ENCODE results near the gene LRP6. TPM values are rescaled to one million over a fixed set of nuclear protein-coding genes. Genes with fewer than 3 reads are reported as not detected.

LRP6 gene
- total RNA-seq (2014; rRNA removed; shearing (Covaris generic)) (61.7 and 73.8 TPM in 2 replicates), polyA plus RNA-seq (2016; fragmentation: Nextera tagmentation; extraction: Ambion mirVana) (26.8 and 29.1 TPM in 2 replicates)
- long read RNA-seq, partial matches to known transcripts, result 5 of 5 reads
- long read RNA-seq, other reads (novel, unspliced or antisense), result 0 of 5 reads

DNA sequence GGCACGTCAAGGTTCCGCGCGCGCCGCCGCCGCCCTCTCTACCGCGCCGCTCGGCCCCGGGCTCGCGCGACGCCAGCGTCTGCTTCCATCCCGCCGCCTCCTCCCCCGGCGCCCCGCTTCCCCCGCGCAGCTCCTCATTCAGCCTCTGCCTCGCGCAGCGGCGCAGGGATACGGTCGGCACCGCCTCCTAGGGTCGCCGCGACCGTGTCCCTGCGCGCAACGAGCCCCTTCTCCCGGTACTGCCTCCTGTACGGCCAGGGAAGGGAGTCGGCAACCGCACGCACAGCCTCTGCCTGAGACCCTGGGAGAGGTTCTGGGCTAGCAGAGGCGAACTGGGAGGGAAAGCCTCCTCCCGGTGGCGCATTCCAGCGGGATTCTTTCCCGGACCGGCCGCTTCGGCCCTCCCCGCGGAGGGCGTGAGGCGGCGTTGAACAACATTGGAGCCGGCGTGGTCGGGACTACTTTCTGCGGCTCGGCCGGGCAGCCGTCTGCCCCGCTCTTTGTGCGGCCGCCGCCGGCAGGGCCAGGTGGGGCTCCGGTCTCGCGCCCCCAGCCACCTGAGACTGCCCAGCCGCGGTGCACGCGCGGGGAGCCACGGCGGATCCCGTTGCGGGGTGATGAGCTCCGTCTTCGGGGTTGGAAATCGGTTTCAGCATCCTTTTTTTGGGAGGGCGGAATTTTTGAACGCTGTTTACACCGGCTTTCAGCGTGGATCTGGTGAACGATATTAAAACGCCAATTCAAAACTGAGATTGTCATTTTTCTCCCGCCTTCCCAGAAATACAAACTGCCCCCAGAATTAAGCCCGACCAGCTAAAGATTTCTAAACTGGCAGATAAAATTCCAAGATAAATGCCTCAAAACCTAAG lies at the start of gene LRP6:
Gene LRP6 (minus strand): TSS at position 172 of the 869 bp plus-strand sequence. CDS start 309 bp downstream, outside the sequence.
- no peaks in the 10 kb centered on the region for H3K36me3 ChIP-seq (ENCODE audit: insufficient read depth)

More for the DNA sequence above, at the start of gene LRP6:
- Mint-ChIP-seq H3K9me3 (no peaks in the 10 kb centered on the region), H3K36me3 (ENCODE audit: low read depth) (peaks cover 10% of the 10 kb centered on the region), H3K27me3 (ENCODE audit: insufficient read depth, low read depth, poor library complexity) (peaks cover 8% of the 10 kb centered on the region), H3K4me3 (peak within 1 kb of the TSS; percentile 95), H3K4me1 (peaks cover 34% of the 10 kb centered on the region), H3K27ac (peak within 1 kb of the TSS; percentile 100)
- TF ChIP-seq ZNF331 (CRISPR knock-in tag; IDR thresholded peaks at IDR 0.05; ENCODE audit: low read depth) (no peak), JUNB (IDR thresholded peaks at IDR 0.05; ENCODE audit: unreplicated experiment) (no peak), EZH2 (IDR thresholded peaks at IDR 0.05; ENCODE audit: low read depth, unreplicated experiment) (no peak), ETS1 (IDR thresholded peaks at IDR 0.05) (no peak), NANOG (IDR thresholded peaks at IDR 0.05; ENCODE audit: borderline replicate concordance) (0 out of 2 replicates have a peak, but pooled peaks have one; percentile 28), CREB1 (CRISPR knock-in tag; IDR thresholded peaks at IDR 0.05; ENCODE audit: low read depth) (peak; percentile 81), ZNF114 (CRISPR knock-in tag; IDR thresholded peaks at IDR 0.05) (no peak), POLR2AphosphoS5 (IDR thresholded peaks at IDR 0.05; ENCODE audit: low read depth) (peak; percentile 80), EZH2phosphoT487 (IDR thresholded peaks at IDR 0.05; ENCODE audit: unreplicated experiment) (no peak)
- TF ChIP-seq, protein P1, sequence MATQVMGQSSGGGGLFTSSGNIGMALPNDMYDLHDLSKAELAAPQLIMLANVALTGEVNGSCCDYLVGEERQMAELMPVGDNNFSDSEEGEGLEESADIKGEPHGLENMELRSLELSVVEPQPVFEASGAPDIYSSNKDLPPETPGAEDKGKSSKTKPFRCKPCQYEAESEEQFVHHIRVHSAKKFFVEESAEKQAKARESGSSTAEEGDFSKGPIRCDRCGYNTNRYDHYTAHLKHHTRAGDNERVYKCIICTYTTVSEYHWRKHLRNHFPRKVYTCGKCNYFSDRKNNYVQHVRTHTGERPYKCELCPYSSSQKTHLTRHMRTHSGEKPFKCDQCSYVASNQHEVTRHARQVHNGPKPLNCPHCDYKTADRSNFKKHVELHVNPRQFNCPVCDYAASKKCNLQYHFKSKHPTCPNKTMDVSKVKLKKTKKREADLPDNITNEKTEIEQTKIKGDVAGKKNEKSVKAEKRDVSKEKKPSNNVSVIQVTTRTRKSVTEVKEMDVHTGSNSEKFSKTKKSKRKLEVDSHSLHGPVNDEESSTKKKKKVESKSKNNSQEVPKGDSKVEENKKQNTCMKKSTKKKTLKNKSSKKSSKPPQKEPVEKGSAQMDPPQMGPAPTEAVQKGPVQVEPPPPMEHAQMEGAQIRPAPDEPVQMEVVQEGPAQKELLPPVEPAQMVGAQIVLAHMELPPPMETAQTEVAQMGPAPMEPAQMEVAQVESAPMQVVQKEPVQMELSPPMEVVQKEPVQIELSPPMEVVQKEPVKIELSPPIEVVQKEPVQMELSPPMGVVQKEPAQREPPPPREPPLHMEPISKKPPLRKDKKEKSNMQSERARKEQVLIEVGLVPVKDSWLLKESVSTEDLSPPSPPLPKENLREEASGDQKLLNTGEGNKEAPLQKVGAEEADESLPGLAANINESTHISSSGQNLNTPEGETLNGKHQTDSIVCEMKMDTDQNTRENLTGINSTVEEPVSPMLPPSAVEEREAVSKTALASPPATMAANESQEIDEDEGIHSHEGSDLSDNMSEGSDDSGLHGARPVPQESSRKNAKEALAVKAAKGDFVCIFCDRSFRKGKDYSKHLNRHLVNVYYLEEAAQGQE (IDR thresholded peaks at IDR 0.05; ENCODE audit: unreplicated experiment), result peak; percentile 48
- TF ChIP-seq, protein P2, sequence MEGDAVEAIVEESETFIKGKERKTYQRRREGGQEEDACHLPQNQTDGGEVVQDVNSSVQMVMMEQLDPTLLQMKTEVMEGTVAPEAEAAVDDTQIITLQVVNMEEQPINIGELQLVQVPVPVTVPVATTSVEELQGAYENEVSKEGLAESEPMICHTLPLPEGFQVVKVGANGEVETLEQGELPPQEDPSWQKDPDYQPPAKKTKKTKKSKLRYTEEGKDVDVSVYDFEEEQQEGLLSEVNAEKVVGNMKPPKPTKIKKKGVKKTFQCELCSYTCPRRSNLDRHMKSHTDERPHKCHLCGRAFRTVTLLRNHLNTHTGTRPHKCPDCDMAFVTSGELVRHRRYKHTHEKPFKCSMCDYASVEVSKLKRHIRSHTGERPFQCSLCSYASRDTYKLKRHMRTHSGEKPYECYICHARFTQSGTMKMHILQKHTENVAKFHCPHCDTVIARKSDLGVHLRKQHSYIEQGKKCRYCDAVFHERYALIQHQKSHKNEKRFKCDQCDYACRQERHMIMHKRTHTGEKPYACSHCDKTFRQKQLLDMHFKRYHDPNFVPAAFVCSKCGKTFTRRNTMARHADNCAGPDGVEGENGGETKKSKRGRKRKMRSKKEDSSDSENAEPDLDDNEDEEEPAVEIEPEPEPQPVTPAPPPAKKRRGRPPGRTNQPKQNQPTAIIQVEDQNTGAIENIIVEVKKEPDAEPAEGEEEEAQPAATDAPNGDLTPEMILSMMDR (conservative IDR thresholded peaks at IDR 0.05; ENCODE audit: low read depth in 2 of 2), result no peak
- TF ChIP-seq, protein P3, sequence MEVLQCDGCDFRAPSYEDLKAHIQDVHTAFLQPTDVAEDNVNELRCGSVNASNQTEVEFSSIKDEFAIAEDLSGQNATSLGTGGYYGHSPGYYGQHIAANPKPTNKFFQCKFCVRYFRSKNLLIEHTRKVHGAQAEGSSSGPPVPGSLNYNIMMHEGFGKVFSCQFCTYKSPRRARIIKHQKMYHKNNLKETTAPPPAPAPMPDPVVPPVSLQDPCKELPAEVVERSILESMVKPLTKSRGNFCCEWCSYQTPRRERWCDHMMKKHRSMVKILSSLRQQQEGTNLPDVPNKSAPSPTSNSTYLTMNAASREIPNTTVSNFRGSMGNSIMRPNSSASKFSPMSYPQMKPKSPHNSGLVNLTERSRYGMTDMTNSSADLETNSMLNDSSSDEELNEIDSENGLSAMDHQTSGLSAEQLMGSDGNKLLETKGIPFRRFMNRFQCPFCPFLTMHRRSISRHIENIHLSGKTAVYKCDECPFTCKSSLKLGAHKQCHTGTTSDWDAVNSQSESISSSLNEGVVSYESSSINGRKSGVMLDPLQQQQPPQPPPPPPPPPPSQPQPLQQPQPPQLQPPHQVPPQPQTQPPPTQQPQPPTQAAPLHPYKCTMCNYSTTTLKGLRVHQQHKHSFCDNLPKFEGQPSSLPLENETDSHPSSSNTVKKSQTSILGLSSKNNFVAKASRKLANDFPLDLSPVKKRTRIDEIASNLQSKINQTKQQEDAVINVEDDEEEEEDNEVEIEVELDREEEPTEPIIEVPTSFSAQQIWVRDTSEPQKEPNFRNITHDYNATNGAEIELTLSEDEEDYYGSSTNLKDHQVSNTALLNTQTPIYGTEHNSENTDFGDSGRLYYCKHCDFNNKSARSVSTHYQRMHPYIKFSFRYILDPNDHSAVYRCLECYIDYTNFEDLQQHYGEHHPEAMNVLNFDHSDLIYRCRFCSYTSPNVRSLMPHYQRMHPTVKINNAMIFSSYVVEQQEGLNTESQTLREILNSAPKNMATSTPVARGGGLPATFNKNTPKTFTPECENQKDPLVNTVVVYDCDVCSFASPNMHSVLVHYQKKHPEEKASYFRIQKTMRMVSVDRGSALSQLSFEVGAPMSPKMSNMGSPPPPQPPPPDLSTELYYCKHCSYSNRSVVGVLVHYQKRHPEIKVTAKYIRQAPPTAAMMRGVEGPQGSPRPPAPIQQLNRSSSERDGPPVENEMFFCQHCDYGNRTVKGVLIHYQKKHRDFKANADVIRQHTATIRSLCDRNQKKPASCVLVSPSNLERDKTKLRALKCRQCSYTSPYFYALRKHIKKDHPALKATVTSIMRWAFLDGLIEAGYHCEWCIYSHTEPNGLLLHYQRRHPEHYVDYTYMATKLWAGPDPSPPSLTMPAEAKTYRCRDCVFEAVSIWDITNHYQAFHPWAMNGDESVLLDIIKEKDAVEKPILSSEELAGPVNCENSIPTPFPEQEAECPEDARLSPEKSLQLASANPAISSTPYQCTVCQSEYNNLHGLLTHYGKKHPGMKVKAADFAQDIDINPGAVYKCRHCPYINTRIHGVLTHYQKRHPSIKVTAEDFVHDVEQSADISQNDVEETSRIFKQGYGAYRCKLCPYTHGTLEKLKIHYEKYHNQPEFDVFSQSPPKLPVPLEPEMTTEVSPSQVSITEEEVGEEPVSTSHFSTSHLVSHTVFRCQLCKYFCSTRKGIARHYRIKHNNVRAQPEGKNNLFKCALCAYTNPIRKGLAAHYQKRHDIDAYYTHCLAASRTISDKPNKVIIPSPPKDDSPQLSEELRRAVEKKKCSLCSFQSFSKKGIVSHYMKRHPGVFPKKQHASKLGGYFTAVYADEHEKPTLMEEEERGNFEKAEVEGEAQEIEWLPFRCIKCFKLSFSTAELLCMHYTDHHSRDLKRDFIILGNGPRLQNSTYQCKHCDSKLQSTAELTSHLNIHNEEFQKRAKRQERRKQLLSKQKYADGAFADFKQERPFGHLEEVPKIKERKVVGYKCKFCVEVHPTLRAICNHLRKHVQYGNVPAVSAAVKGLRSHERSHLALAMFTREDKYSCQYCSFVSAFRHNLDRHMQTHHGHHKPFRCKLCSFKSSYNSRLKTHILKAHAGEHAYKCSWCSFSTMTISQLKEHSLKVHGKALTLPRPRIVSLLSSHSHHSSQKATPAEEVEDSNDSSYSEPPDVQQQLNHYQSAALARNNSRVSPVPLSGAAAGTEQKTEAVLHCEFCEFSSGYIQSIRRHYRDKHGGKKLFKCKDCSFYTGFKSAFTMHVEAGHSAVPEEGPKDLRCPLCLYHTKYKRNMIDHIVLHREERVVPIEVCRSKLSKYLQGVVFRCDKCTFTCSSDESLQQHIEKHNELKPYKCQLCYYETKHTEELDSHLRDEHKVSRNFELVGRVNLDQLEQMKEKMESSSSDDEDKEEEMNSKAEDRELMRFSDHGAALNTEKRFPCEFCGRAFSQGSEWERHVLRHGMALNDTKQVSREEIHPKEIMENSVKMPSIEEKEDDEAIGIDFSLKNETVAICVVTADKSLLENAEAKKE (CRISPR knock-in tag; IDR thresholded peaks at IDR 0.05), result no peak
- Histone ChIP-seq H3K4me3 (peak within 1 kb of the TSS; percentile 98), H3K9me2 (ENCODE audit: insufficient read depth) (no peaks in the 10 kb centered on the region), H3K79me2 (replicated peaks; ENCODE audit: insufficient read depth) (peaks cover 45% of the 10 kb centered on the region), H3K27me3 (ENCODE audit: insufficient read depth) (no peaks in the 10 kb centered on the region), H3K4me1 (ENCODE audit: insufficient read depth) (peaks cover 26% of the 10 kb centered on the region), H2AFZ (peak within 1 kb of the TSS; percentile 96; the same call in 1 of the 2 replicates), H3K4me2 (peak within 1 kb of the TSS; percentile 80), H4K20me1 (replicated peaks; ENCODE audit: insufficient read depth) (peaks cover 23% of the 10 kb centered on the region), H3F3A (replicated peaks; ENCODE audit: low read depth) (peaks cover 3% of the 10 kb centered on the region; the same call in 1 of the 2 replicates), H3K27ac (ENCODE audit: low read depth) (peak within 1 kb of the TSS; percentile 99)
- ATAC-seq (peak; percentile 87), DNase-seq (ENCODE audit: low spot score) (peak; percentile 95)
